Endodermal cell (in vitro differentiated cells): ENCODE data around the gene TUBGCP4. TPM values are rescaled to one million over a fixed set of nuclear protein-coding genes. Genes with fewer than 3 reads are reported as not detected.

Experiments
- DNase-seq: peaks from one replicate; pipeline ENCODE4 v3.0.0-alpha.2; 2017
- H3K27ac ChIP-seq: 2 replicates; pipeline ENCODE4 v1.5.1; 2013; ENCODE audit warnings: mild to moderate bottlenecking, low read depth, low read length, moderate library complexity
- H3K27me3 ChIP-seq: 2 replicates; pipeline ENCODE4 v1.6.1; 2013; ENCODE audit warnings: mild to moderate bottlenecking, low read length, moderate library complexity; ENCODE audit not compliant: insufficient read depth, control insufficient read depth, poor library complexity, severe bottlenecking
- H3K36me3 ChIP-seq: 2 replicates; pipeline ENCODE4 v1.7.0; 2013; ENCODE audit warnings: mild to moderate bottlenecking, low read length, moderate library complexity; ENCODE audit not compliant: control insufficient read depth, insufficient read depth
- H3K4me1 ChIP-seq: one replicate; pipeline ENCODE4 v1.7.0; 2013; ENCODE audit warnings: low read length; ENCODE audit not compliant: control insufficient read depth, insufficient read depth
- H3K4me3 ChIP-seq: 2 replicates; pipeline ENCODE4 v1.5.1; 2013; ENCODE audit warnings: mild to moderate bottlenecking, low read length, moderate library complexity
- H3K9ac ChIP-seq: 2 replicates; pipeline ENCODE4 v1.6.1; 2013; ENCODE audit warnings: mild to moderate bottlenecking, low read length, moderate library complexity; ENCODE audit not compliant: poor library complexity, severe bottlenecking; ENCODE audit errors: extremely low read depth
- H3K9me3 ChIP-seq: 2 replicates; pipeline ENCODE4 v1.6.1; 2013; ENCODE audit warnings: mild to moderate bottlenecking, low read length, moderate library complexity; ENCODE audit not compliant: control insufficient read depth
- H3K27ac Mint-ChIP-seq: 2 replicates; pipeline ENCODE4 v1.8.0; 2020; ENCODE audit warnings: mixed read lengths
- H3K27me3 Mint-ChIP-seq: 2 replicates; pipeline ENCODE4 v1.8.0; 2021; ENCODE audit warnings: mild to moderate bottlenecking, mixed read lengths; ENCODE audit not compliant: insufficient read depth
- H3K36me3 Mint-ChIP-seq: 2 replicates; pipeline ENCODE4 v1.8.0; 2020; ENCODE audit warnings: low read depth, mixed read lengths
- H3K4me1 Mint-ChIP-seq: 2 replicates; pipeline ENCODE4 v1.8.0; 2020; ENCODE audit warnings: mixed read lengths
- H3K4me3 Mint-ChIP-seq: 2 replicates; pipeline ENCODE4 v1.8.0; 2020; ENCODE audit warnings: mild to moderate bottlenecking, moderate library complexity, mixed read lengths
- H3K9me3 Mint-ChIP-seq: 2 replicates; pipeline ENCODE4 v1.8.0; 2020; ENCODE audit warnings: mild to moderate bottlenecking, mixed read lengths
- CTCF ChIP-seq: fragments of 200-600 bp; sonication (generic); conservative IDR thresholded peaks from 2 replicates; pipeline ENCODE4 v1.5.0; 2021; ENCODE audit warnings: antibody characterized with exemption, mild to moderate bottlenecking
- WGBS, 2 experiments: methylation state at CpG; one replicate each; pipeline versions ENCODE4 v1.1.5 to v1.1.7; 2013; ENCODE audit warnings: missing lambda C conversion rate in 2 of 2, mixed read lengths in 1 of 2; ENCODE audit not compliant: insufficient coverage in 1 of 2, insufficient read length in 1 of 2; 5-methylcytosine and 5-hydroxymethylcytosine counted together
- long read RNA-seq, 4 experiments: library from polyadenylated mRNA in 2 of 4; library from RNA in 1 of 4; library from capped mRNA in 1 of 4; stranded (forward) in 3 of 4; unstranded in 1 of 4; transcript quantifications; one replicate each; pipeline ENCODE4 v2.0.0, GENCODE V29; 2020 to 2021; ENCODE audit warnings: inconsistent platforms in 1 of 4
- polyA plus RNA-seq, 2 experiments: library from polyadenylated mRNA; stranded (reverse); fragments of 50-300 nt; gene quantifications; one replicate each; pipeline ENCODE4 v1.2.3, GENCODE V29; 2013
- total RNA-seq, 2 donors: library from RNA; stranded (reverse); fragmentation: NEBNext Ultra II Directional in 1 of 2; extraction: Animal tissue kit (Norgen Biotek cat#: 25700) in 1 of 2; gene quantifications; 2 replicates in 1 of 2; 3 replicates in 1 of 2; pipeline ENCODE4 v1.2.1, GENCODE V29; 2021

The TUBGCP4 gene
- 10 to 100 TPM; 19.3 to 20.0 TPM for total RNA-seq
- polyA plus RNA-seq (2013, experiment 1 of 2), result 20.9 TPM
- polyA plus RNA-seq (2013, experiment 2 of 2), result 19.5 TPM
- long read RNA-seq, experiment 1, full-length matches to known transcripts, result 1 of 4 reads
- long read RNA-seq, experiment 1, partial matches to known transcripts, result 1 of 4 reads
- long read RNA-seq, experiment 1, other reads (novel, unspliced or antisense), result 2 of 4 reads
- long read RNA-seq, experiment 2, full-length matches to known transcripts, result 12 of 17 reads
- long read RNA-seq, experiment 2, partial matches to known transcripts, result 1 of 17 reads
- long read RNA-seq, experiment 2, other reads (novel, unspliced or antisense), result 4 of 17 reads
- long read RNA-seq, experiment 3, full-length matches to known transcripts, result 58 of 86 reads
- long read RNA-seq, experiment 3, partial matches to known transcripts, result 5 of 86 reads
- long read RNA-seq, experiment 3, other reads (novel, unspliced or antisense), result 23 of 86 reads
- long read RNA-seq, experiment 4, full-length matches to known transcripts, result 8 of 10 reads
- long read RNA-seq, experiment 4, partial matches to known transcripts, result 1 of 10 reads
- long read RNA-seq, experiment 4, other reads (novel, unspliced or antisense), result 1 of 10 reads

DNA sequence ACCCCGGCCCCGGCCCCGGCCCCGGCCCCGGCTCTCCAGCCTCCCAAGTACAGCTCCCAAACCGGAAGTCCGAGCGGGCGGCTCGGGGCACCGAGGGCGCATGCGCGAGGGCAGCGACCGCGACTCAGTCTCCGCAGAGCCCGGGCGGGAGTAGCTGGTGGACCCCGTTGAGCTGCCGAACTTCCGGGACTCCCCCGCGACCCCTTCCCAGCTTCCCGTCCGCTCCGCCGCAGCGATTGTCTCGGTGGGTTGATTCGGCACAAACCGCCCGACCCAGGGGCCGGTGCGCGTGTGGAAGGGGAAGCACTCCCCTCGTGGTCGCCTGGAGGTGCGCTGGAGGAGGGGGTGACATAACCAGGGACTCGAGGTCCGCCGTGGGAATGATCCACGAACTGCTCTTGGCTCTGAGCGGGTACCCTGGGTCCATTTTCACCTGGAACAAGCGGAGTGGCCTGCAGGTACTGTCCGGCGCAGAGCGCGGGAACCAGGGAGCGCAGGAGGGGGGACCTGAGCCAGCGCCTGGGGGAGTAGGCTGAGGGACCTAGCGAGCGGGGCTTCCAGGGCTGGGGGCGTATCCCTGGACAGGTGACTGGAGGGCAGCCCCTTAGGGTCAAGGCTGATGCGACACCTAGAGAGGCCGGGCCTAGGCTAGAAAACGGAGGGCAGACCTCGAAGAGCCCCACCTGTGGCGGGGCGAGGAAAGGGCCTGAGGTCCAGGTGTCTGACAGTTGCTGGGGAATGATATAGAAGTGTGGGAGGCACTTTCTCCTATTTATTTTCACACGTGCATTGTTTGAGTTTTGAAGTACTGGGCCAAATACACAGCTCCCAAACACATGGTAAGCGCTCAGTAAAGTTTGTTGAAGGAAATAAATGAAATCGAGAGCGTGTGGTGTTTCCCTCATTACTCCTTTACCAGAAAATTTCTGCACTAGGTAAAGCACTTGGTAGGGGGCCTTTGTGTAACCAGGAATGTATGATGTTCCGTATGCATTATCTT lies at the start of gene TUBGCP4, which contains the start of gene ZSCAN29:
Gene TUBGCP4, plus strand, starts transcription at position 127 of the 1,000 bp plus-strand sequence. Its CDS starts 254 bp downstream, at position 381.
Gene ZSCAN29, minus strand, starts transcription at position 69 of the 1,000 bp plus-strand sequence. CDS start 1,130 bp downstream, outside the sequence.
- peaks cover 5% of the 10 kb centered on the region for H3K4me1 ChIP-seq
- H3K4me3 Mint-ChIP-seq, result peak within 1 kb of the TSS; percentile 89
- H3K27ac ChIP-seq, result peak within 1 kb of the TSS; percentile 34
- peaks cover 34% of the 10 kb centered on the region for H3K4me1 Mint-ChIP-seq
- H3K27me3 Mint-ChIP-seq, result peaks cover 2% of the 10 kb centered on the region
- H3K36me3 ChIP-seq, result peaks cover 33% of the 10 kb centered on the region
- H3K9me3 Mint-ChIP-seq, result no peaks in the 10 kb centered on the region
- peak within 1 kb of the TSS; percentile 71 for H3K9ac ChIP-seq
- no peaks in the 10 kb centered on the region for H3K27me3 ChIP-seq
- H3K36me3 Mint-ChIP-seq, result peaks cover 34% of the 10 kb centered on the region
- DNase-seq, result peak; percentile 97
- TF ChIP-seq CTCF, result peak; percentile 76
- peak within 1 kb of the TSS; percentile 95 for H3K27ac Mint-ChIP-seq
- WGBS, 2 experiments, result 0 to 1% methylated on average over 24 to 65 of the region's 66 CpGs
- H3K4me3 ChIP-seq, result peak within 1 kb of the TSS; percentile 95
- no peaks in the 10 kb centered on the region for H3K9me3 ChIP-seq

DNA sequence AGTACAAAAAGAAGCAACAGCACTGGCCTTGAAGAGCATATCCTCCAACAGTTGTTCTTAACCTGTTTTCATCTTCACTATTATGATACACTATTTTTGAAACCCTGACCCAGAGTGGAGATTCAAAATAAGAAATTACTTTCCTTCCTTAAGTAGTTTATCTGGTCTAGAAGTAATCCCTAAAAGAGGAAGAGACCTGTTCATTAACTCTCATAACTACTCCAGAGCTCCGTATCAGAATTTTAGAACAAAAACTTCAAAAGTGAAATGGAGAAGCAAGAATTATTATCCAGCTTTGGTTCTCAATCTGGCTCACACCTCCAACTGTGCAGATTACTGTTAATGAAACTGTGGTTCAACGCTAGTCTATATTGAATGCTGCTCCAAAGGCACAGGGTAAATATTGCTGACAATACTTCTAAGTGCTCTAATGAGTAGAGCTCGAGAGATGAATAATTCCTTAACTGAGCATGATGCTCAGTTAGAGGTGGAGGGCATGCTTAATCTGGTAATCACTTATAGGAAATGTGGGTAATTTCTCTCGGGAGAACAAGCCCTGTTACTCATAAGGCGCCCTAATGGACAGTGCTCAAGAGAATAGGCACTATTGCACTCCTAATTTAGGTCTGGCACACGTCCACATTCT lies 45.7 kb upstream of the TUBGCP4 start:
- H3K27me3 ChIP-seq, result peaks cover 24% of the 10 kb centered on the region
- H3K36me3 ChIP-seq, result peaks cover 10% of the 10 kb centered on the region
- no peak overlapping the region for H3K27ac Mint-ChIP-seq
- H3K9ac ChIP-seq, result no peak overlapping the region
- peaks cover 8% of the 10 kb centered on the region for H3K36me3 Mint-ChIP-seq
- no peaks in the 10 kb centered on the region for H3K9me3 Mint-ChIP-seq
- H3K4me3 Mint-ChIP-seq, result no peak overlapping the region
- no peak overlapping the region for H3K27ac ChIP-seq
- no peak overlapping the region for H3K4me3 ChIP-seq
- no peak for DNase-seq
- peaks cover 8% of the 10 kb centered on the region for H3K4me1 Mint-ChIP-seq
- peaks cover 26% of the 10 kb centered on the region for H3K27me3 Mint-ChIP-seq
- H3K4me1 ChIP-seq, result peaks cover 8% of the 10 kb centered on the region
- H3K9me3 ChIP-seq, result no peaks in the 10 kb centered on the region
- 80 to 100% methylated on average over 3 to 6 of the region's 6 CpGs for WGBS, 2 experiments
- no peak for TF ChIP-seq CTCF
